GM19455 (cell line): ENCODE measurements around the gene HTR4.
"Not testable (repeated sequence)": the region's sequence is repeated elsewhere in the genome, so short reads cannot be mapped to it uniquely, and the experiment has no call there.

Experiments
- ATAC-seq: cut with Tn5 transposase; IDR thresholded peaks from one replicate; pipeline ENCODE4 v1.9.1; 2021; ENCODE audit not compliant: unreplicated experiment

HTR4 gene

DNA sequence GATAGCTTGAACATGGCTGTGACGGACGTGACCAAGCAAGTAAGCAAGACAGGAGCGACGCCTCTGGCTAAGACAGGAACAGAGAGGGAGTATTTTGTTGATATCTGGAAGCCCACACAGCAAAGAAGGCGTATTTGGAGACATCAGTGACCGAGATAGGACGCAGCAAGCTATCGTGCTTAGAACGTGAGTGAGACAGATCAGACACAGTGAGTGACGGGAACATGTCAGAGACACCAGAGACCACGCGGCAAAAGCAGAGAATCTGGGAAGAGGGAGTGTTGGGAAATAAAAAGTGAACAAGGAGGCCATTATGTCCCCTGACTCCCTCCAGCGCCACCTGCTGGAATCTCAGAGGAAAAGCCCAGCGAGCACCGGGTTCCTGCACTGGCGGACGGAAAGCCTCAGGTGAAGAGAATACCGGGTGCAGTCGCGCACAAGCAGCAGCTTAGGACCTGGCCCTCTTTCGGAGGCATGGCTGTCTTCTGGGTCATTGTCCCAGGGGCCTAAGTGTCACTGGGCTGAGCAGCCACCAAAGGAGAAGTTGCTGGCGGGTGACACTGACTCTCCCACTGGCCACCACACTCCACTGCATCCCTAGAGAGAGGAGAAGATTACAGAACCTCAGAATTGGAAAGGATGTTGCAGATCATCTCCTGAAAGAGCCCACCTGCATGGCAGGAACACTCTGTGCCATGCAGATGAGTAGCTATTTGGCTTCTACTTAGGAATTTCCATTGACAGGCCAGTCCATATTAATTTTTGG lies 171.4 kb downstream of the HTR4 start:
- ATAC-seq = peak; percentile 89

DNA sequence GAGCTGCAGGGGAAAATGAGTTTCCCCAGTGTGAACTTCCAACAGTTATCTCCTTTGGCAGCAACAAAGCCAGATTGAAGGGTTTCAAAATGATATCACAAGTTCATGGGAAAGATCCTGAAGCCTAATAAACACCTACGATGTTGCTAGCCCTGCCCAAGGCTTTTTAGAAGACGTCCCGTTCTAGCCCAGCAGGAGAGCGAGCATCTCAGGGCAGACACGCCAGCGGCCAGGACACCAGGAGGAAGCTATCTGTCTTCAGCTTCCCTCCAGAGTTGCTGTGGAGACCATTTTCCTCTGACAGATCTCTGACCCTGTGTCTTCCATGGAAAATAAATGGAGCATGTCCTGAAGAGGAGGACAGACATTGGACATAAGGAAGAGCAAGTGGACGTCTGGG lies 172.1 kb downstream of the HTR4 start:
- ATAC-seq = no peak

DNA sequence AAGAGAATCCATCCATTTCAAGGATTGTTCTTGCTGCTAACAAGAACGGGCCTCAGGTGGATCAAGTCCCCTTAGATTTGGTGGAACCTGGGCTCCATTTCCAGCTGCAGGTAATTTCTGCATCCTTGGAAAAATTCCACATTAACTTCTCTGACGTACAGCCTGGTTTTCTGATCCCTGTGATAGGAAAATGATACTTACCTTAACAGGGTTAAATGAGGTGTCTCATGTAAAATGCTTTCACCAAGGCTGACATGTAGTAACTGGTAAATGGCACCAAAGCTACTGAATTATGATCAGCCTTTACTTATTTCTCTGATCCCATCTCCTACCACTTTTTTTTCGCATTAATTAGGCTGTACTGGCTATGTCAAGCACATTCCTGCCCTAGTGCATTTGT lies 176.9 kb downstream of the HTR4 start:
- no peak for ATAC-seq

DNA sequence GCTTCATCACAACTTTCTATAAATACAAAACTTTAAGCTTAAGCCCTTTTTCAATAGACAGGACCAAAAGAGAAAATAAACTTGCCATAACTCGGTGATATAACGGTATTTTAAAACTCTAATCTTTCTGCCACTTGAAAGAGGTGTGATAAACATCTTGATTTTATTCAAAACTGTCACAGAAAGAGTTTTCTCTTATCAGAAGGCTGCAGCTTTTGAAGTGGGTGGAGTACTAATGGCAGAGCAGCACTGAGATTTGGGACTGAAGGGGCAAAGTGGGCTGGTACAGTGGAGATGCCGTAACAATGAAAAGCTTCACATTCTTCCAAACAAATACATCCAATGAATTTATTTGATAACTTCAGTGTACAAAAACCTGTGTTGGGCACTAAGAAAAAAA lies 178.0 kb downstream of the HTR4 start:
- no peak for ATAC-seq

DNA sequence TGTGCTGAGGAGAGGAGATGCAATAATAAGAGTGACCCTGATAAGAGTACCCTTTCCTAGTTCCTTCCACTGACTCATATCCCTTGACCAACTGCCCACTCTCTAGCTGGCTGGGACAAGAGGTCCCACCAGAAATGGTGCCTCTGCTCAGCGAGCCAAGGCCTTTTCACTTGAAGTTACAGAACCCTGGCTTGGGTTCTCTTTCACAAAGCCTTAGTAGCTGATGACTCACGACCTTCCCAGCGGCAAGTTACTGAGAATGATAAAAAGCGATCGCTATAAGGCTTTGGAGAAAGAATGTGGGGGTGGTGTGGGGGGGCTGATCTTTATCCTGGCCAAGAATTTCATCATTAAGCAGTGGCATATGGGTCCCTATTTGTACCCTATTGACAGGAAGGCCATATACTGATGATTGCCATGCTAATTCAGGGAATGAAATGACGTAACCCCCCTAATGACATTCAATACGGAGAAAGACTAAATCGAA lies 180.3 kb downstream of the HTR4 start:
- ATAC-seq = no peak

DNA sequence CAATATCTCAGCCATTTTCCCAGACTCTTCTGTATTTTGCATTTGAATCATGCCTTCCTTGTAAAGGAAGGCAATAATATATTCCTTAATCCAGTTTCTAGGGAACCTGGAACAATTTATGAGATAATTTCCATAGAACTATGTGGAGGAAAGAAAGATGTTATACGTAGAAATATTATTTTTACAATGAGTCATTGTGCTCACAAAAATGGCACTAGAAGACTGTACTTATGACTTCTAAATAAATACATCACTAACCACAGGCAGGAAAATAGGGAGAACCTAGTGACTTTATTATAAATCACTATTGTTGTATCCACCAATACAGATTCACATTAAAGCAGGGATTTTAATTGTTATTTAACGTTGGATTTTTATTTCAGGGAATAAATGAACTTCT lies 182.9 kb downstream of the HTR4 start:
- ATAC-seq = no peak

DNA sequence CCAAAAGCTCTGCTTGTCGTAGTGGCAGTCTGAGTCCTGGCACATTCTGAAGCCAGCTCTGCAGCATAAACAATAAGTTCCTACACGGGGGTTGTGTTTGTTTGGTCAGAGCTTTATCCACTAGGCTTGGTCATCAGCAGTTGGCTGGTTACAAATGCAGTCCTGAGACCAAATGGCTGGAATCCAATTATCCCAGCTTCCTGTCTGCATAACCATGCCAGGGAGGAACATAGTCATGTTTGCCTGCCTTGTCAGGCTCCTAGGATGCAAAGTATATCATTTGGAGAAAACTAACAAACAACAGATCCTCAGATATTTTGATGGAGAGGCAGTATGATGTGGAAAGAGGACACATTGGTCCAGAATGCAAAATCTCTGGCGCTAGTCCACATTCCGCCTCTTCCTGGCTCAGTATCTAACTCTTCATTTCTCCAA lies 184.8 kb downstream of the HTR4 start:
- no peak for ATAC-seq

DNA sequence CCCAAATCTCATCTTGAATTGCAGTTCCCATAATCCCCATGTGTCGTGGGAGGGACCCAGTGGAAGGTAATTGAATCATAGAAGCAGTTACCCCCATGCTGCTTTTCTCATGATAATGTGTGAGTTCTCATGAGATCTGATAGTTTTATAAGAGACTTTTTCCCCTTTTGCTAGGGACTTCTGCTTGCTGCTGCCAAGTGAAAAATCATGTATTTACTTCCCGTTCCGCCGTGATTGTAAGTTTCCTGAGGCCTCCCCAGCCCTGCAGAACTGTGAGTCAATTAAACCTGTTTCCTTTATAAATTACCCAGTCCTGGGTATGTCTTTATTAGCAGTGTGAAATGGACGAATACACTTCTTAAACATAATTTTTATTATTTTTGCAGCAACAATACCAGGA lies 185.6 kb downstream of the HTR4 start:
- not testable (repeated sequence) for ATAC-seq

DNA sequence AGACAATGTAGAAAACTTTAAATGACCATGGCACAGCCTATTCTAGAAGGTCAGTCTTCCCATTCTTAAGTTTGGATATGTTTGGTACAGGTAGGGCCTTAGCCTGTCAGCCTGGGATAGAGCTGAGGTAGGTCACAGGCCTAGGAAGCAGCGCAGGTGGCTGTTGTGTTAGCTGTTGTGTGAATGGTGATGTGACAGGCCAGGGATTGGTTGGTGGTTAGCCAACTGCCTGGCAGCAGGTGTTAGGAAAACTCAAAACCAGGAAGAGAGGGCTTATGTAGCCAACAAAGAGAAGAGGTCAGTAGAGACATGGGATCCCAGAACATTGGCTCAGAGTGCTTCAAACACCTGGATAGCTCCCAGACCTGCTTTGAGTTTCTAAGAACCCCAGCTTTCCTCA lies 186.4 kb downstream of the HTR4 start:
- no peak for ATAC-seq

DNA sequence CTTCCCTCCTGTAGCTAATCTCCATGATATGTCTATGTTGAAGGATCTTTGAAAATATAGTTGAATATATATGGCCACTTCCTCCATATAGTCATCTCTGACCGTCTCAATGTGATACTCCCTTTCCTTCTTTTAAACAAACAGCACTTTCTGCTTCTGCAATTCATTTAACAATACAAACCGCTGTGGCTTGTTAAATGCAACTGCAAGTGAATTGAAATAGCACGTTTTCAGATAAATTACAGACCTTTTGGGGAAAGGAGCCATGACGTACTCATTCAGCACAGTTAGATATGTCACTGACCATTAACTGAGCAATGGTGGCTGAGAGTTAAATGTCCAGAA lies 188.1 kb downstream of the HTR4 start:
- ATAC-seq = no peak

DNA sequence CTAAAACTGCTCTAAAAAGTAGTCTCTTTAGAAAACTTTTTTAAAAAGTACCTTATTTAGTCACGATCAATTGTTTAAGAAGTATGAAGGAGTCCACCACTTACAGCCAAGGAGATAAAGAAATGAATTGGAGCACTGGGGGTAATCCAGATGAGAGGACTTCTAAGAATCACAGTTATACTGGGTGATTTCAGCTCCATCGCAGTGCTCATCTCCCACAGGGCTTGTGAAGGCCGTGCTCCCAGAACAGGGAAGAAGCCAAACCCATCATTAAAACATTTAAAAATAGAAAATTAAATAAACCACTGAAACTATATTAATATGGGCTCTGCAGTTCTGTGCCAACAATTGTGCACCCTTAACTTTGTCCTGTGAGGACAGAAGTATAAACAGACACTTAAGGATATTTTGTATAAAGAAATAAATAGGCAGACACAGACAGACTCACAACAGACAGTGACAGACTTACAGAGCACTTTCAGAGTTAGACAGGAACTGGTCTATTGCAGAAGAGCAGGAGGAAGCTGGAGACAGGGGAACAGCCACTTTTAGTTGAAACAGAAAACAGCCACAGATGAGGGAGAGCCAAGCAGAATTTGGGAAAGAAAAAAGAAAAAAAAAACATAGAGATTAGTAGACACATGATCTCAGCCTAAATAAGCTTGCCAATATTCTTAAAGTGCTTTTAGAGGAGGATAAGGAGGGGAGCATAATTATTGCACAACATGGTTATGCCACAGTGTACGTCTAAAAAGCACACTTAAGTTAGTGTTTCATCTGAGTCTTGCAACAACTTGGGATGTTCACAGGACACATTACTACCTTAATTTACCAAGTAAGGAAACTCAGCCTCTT lies 188.7 kb downstream of the HTR4 start:
- no peak for ATAC-seq

DNA sequence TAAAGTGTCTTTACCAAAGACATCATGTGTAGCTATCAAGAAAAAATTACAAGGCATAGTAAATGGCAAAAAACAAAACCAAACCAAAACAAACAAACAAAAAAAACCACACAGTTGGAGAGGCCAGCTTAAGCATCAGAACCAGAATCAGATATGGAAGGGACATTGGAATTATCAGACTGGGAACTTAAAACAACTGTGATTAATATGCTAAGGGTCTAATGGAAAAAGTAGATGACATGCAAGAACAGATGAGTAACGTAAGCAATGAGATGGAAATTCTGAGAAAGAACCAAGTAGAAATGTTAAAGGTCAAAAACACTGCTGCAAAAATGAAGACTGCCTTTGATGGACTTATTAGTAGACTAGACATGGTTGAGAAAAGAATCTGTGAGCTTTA lies 194.7 kb downstream of the HTR4 start:
- ATAC-seq = no peak

DNA sequence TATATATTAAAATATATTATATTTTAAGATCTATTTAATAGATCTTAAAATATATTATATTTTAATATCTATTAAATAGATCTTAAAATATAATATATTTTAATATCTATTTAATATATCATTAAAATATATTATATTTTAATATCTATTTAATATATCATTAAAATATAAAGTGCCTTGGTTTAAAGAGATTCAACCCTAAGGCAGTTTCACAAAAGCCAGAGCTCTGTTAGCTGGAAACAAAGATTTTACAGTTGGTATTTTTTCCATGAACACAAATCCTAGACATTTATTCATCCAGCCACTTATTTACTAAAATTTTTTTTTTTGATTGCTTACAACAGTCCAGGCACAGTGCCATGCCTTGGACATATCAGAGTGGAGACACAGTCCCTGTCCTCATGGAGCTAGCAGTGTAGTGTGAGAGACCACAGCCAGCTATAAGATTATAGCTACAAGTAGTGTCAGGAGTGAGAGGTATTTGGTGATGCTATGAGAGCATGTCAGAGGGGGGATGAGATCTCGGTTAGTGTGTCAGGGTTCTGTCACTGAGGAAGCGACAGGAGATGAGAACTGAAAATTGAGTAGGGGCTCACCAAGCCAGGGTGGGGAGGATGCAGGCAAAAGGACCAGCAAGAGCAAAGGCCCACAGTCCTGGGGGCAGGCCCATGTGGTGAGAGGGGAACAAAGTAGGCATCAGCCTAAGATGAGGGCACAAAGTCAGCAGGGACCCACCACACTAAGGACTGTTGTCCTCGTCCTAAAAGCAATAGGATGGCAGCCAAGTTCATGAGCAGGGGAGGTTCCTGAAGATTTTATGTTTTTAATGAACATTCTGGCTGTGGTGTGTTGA lies 196.1 kb downstream of the HTR4 start:
- ATAC-seq = no peak

DNA sequence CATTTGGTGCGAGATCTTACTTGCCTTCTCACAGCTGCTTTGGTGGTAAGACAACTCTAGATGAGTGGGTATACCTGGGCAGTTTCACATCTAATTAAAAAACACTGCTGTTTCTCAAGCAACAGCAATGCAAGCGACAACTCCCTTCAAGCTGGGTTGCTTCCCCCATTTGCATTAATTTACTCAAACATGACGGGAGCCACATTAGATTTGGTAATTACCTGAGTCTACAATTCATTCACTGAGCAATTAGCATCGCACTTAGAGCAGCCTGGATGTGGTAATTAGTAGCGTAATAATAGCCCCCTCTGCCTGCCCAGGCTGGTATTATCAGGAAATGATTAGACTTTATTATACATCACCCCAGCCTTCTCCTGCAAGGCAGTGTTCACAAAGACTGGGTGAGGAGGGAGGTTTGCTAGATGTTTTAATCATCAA lies 197.1 kb downstream of the HTR4 start:
- no peak for ATAC-seq

DNA sequence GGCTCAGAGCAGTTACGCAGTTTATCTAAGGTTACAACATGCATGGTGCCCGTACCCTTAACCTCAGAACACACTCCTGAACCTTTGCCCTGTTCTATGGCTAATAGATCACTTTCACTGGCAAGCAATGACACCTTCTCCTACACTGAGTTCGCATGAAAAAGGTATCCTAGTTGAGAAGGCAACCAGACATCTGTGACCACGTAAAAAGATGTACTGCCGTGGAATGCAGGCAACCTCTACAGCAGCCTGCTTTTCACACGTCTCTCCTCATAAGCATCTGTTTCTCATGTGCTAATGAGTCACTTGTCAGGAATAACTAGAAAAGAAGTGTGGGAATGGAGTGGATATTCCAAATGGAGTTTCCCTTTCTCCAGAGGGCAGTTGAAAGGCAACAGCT lies 199.1 kb downstream of the HTR4 start:
- no peak for ATAC-seq

DNA sequence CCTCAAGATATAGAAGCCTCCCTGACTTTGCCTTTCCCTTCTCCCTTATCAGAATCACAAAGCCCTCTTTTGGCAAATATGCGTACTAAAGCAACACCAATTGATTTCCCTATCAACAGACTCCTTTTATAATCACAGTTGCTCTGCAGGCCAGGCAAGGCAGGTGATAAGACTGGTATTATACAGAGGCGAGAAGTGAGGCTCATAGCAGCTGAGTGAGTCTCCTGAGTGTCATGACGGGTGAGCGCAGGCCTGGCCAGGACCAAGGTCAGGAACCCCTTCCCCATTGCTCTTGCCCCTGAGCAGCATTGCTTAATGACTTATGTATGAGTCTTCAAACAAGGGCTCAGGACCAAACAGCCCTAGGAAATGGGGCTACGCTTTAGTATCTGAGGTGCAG lies 199.8 kb downstream of the HTR4 start:
- ATAC-seq = no peak

DNA sequence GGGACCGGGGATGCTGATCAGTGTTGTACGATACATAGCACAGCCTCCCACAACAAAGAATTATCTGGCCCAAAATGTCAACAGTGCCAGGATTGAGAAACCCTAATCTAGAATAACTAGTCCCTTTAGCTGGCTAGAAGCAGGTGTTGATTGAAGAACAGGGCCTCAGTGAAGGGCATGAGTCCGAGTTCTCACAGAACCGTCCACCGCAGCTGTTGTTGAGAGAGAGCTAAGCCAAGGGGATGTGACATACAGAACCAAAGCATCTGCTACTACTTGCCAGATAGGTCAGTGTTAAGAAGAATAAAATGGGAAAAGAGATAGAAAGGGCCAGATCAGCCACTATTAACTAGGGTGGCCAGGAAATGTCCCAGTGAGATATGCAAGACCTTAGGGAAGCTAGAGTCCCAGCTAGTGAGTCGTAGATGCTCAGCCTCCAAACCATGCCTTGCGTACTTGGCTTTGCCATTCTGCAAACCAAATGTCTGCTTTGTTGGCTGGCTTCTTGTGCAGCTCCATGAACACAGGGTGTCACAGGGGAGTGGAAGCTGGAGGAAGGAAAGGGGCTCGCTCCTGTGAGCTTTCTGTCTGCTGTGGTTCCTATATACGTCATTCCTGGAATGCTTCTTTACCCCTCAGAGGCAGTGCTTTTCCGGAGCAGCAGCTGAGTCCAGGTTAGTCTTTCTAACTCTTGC lies 201.7 kb downstream of the HTR4 start:
- ATAC-seq = no peak

DNA sequence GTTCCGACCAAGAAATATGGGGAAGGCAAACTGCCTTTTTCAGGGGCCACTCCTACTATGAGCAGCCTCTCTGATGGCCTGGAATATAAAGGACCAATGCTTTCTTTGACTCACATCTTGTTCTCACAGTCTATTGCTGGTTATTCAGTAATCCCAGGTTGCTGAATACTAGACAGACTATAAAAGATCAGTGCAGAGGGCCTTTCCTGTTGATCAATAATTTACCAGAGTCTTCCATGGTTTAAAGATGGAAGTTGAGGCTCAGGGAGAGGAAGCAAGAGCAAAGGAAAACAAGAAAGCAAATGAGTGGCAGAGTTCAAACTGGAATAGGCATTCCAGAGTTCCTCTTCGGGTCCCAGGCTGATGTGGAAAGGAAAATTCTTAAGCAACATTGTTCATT lies 207.7 kb downstream of the HTR4 start:
- ATAC-seq = no peak

DNA sequence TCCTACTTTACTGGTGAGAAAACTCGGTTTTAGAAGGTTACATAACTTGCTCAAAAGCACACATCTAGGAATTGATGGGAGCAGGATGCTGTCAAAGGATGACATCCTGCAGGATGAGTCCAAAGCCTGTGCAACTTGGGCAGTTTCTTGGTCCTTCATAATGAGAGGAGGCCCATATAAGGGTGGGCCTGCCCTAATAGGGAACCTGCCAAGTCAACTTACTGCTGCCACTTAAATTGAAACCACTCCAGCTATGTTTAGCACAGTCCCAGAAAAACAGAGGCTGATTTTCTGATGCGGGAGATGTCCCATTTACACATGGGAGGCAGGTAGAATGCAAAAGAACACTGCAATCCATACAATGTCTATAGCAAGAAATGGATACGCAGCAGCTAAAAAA lies 208.7 kb downstream of the HTR4 start:
- ATAC-seq = no peak

DNA sequence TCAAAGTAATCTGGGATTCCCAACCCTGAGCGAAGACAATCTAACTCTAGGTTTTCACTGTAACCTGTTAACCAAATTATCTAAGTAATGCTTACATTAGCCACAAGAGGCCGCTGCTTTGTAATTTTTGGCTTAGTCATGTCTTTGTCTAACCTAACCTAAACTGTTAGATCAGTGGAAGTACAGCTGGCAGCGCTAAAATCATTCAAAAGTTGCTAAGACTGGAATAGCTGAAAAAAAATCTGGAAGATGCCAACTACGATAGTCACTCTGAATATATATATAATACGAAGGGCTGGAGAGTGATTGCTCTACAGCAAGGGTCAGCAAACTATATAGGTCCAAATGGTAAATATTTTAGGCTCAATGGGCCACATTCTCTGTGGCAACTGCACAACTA lies 210.3 kb downstream of the HTR4 start:
- ATAC-seq = peak; percentile 91

DNA sequence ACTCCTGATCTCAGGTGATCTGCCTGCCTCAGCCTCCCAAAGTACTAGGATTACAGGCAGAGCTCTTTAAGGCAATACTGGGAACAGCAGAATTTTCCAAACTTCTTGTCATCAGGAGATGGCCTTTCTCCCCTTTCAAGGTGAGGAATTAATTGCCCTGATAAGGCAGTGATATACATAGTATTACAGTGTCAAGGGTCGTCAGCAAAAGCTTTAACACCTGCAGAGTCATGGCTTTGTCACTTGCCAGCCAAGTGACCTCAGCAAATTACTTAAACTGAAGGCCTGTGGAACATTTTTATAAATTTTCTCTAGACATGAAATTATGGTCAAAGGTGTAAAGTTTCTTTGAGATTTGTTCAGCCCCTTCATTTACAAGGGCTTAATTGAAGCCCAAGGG lies 211.1 kb downstream of the HTR4 start:
- ATAC-seq = no peak
